Mucosa of gallbladder (tissue), 1 donor: ENCODE results near the gene TREML1. TPM values are rescaled to one million over a fixed set of nuclear protein-coding genes. Genes with fewer than 3 reads are reported as not detected.
"Not testable (repeated sequence)": the region's sequence is repeated elsewhere in the genome, so short reads cannot be mapped to it uniquely, and the experiment has no call there.

Experiments used
- DNase-seq: peaks from one replicate; pipeline ENCODE4 v3.0.0-alpha.2; 2020; ENCODE audit warnings: low spot score
- total RNA-seq: library from RNA; stranded (reverse); gene quantifications from one replicate; pipeline ENCODE4 v1.2.1, GENCODE V29; 2021
- donor health status: DM: no; HTN: no; CAD: no.

Gene TREML1
- 1.1 TPM for total RNA-seq

- no peak for DNase-seq
Measured at GRCh38 chr6:41153992-41154625, at the start of gene TREML1. TSS of gene TREML1 (minus strand) at chr6:41154347. CDS start at chr6:41154288, 59 bp downstream.

GRCh38 chr6:41201764-41202173, 47.6 kb upstream of the TREML1 start:
- DNase-seq, result no peak

GRCh38 chr6:41200901-41201763, 47.0 kb upstream of the TREML1 start, which contains the start of gene TREML2:
TSS of gene TREML2 (minus strand) at chr6:41201149. CDS start at chr6:41201008, 141 bp downstream.
- no peak for DNase-seq

GRCh38 chr6:41200296-41200900, 46.3 kb upstream of the TREML1 start:
- DNase-seq, result no peak

- no peak for DNase-seq
Measured at GRCh38 chr6:41199552-41200246, 45.6 kb upstream of the TREML1 start.

GRCh38 chr6:41197234-41197633, 43.1 kb upstream of the TREML1 start:
- no peak for DNase-seq

- no peak for DNase-seq
Measured at GRCh38 chr6:41194386-41194785, 40.2 kb upstream of the TREML1 start.

GRCh38 chr6:41193884-41194283, 39.7 kb upstream of the TREML1 start:
- no peak for DNase-seq

GRCh38 chr6:41193171-41193734, 39.1 kb upstream of the TREML1 start:
- no peak for DNase-seq

- no peak for DNase-seq
Measured at GRCh38 chr6:41191569-41191968, 37.4 kb upstream of the TREML1 start.

- no peak for DNase-seq
Measured at GRCh38 chr6:41190791-41191190, 36.6 kb upstream of the TREML1 start.

- no peak for DNase-seq
Measured at GRCh38 chr6:41189967-41190366, 35.8 kb upstream of the TREML1 start.

- DNase-seq, result not testable (repeated sequence)
Measured at GRCh38 chr6:41189046-41189445, 34.9 kb upstream of the TREML1 start.

GRCh38 chr6:41187924-41188886, 34.1 kb upstream of the TREML1 start:
- DNase-seq, result no peak

- no peak for DNase-seq
Measured at GRCh38 chr6:41186031-41186562, 31.9 kb upstream of the TREML1 start.

- DNase-seq, result no peak
Measured at GRCh38 chr6:41184761-41185160, 30.6 kb upstream of the TREML1 start.

GRCh38 chr6:41182069-41183034, 28.2 kb upstream of the TREML1 start:
- peak; percentile 46 for DNase-seq

- no peak for DNase-seq
Measured at GRCh38 chr6:41181566-41181965, 27.4 kb upstream of the TREML1 start.

GRCh38 chr6:41179163-41179562, 25.0 kb upstream of the TREML1 start:
- no peak for DNase-seq
